Posterior vena cava (tissue), 2 donors: ENCODE measurements around the gene SLC6A1. TPM values are rescaled to one million over a fixed set of nuclear protein-coding genes. Genes with fewer than 3 reads are reported as not detected.

ENCODE experiments used
- DNase-seq: peaks from one replicate; pipeline ENCODE4 v3.0.0-alpha.2; 2020; ENCODE audit warnings: low spot score
- intact Hi-C, 2 donors: fragments of 100-400 bp; cut with DNase I; formaldehyde crosslinking; loops; one replicate each; pipeline versions ENCODE4 v1.14.1 to v1.14.2; 2022 to 2023
- total RNA-seq, 2 donors: library from RNA; stranded (reverse); fragmentation: NEBNext Ultra II Directional; extraction: Animal tissue kit (Norgen Biotek cat#: 25700); gene quantifications; one replicate each; pipeline ENCODE4 v1.2.1, GENCODE V29; 2021
- donor health status: DM: yes; HTN: yes; CAD: no.
- donor health status: DM: yes; HTN: yes; CAD: no.

Gene SLC6A1
- total RNA-seq, 2 donors from 2014 or later: 1.2 to 1.3 TPM

DNA sequence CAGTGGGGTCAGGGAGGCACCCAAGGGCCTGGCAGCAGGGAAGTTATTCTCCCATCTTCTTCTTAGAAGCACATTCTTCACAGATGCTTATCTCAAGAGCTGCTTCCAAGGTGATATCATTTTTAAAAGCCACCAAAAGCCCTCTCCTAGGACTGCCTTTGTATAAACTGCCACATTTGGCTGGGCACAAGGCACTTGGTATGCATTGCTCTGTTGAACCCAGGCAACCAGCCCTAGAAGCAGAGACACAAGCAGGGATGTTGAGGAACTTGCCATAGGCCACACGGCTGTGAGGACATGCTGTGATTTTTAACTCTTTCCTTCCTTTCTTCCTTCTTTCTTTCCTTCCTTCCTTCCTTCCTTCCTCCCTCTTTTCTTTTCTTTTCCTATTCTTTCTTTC, 7.4 kb upstream of the SLC6A1 start:
- no peak for DNase-seq
- intact Hi-C loops: no loop called here

DNA sequence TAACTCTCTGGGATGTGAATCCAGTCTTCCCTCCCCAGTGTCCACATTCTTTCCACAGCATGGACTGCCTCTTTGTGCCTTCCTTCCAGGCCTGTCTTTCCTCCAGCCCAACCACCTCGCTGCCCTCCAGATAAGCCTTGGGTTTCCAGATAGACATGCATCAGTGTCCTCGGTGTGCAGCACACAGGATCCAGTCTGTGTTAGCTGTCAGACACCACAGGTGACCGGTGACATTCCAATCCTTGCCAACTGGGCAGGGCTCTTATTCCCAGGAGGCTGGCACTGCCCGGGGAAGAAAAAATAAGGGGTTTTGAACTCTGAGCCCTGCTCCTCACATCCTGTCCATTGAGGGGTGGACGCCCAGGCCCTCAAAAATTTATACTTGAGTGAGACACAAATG, 6.0 kb upstream of the SLC6A1 start:
- intact Hi-C loops: no loop called here
- no peak for DNase-seq

DNA sequence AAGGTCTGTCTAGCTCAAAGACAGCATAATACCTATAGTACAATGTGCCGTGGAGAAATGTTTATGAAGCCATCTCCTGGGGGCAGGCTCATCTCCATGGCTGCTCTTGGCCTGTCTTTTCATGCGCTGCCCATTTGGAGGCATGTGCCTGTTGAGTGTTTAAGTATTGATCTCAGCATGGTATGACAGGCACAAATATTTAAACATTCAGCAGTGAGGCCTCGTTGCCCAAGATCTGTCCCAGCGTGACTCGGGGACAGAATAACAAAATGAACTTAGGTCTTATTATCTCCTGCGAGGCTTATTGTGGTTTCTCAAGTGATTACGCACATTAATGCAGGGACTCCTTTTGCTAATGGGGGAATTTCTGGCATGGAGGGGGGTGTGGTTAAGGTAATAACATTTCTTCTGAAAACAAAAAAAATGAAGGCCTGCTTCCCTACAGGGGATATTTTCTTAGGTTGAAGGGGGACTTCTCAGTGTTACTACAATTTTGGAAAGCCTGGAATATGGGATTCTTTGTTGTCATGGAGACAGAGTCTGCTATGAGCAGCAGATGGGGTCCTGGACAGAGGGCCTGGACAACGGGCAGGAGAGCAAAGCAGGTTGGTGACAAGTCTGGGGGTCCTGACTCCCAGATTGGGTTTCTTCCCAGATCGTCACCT, 4.4 kb upstream of the SLC6A1 start:
- DNase-seq: no peak
- intact Hi-C loops: no loop called here

DNA sequence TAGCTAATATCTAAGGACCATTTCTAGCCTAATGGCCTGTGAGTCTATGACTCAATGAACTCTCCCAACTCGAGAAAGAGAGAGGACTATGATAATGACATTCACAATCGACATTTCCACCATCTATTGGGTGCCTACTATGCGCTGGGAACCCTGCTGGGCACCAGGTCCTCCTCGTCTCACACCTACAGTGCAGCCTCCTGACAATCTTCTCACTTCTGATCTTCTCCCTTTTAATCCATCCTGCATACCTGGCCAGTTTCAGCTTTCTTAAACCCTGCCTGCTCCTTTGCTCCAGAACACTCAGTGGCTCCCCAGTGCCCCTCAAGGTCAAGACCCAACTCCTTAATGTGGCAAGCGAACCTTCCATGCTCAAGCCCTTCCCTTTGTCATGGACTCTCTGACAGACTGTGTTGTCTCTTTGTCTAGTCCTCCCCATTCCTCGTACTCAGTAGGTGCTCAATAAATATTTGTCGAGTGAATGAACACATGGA, 3.5 kb upstream of the SLC6A1 start:
- intact Hi-C loops: no loop called here

DNA sequence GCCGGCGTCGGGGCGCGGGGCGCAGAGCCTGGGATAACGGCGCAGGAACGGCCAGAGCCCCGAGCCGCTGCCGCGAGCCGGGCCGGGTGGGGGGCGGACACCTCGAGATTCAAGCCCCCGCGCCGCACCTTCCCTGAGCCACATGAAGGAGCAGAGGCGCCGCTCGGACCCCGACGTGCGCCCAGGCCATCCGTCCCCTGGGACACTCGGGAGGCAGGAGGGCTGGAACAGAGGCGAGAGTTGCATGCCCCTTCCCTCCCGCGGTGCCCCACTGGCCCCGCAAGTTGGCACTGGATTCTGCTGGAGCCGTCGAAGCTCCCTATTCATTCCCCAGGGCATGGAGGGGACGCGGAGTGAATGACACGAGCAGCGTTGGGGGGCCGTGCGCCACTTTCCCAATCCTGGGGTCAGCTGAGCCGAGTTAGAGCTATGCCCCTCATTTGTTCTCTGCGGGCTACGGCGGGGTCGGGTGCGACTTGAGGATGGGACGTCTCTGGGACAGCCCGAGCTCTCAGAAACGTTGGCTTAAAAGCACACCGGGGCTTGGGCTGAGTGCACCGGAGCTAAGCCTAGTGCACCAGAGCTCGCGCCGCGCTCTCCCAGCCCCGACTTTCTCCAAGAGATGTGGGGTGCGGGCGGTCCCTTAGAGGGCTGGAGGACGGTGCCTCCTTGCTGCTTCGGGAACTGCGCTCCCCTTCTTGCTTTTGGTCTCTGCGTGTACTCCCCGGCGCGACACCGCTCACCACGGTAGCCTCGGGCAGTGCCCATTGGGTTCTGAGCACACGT, 588 bp downstream of the SLC6A1 start:
- intact Hi-C loops: loop anchor here in 1 of 2 donors (5.0 kb wide), 1 partner anchor 196 kb away; no protein-coding TSS in a partner anchor

More for the DNA sequence above, 3.5 kb upstream of the SLC6A1 start:
- DNase-seq: no peak

DNA sequence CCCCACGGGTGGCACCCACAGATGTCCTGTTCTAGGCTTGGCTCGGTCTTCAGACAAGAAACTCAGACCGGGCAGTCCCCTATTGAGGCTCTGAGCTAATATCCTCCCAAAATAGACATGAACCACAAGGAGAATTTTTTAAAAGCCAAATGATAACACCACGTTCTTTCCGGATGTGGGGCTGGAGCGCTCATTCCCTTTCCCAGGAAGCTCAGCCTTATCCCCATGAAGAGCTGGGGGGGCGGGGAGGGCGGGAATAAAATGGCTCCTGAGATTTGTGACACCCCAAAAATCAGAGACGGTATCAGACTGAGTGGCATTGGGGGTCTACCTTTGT, 1.1 kb downstream of the SLC6A1 start:
- intact Hi-C loops: loop anchor here in 1 of 2 donors (5.0 kb wide), 1 partner anchor 196 kb away; no protein-coding TSS in a partner anchor
- no peak for DNase-seq

More for the DNA sequence above, 588 bp downstream of the SLC6A1 start:
- no peak for DNase-seq

DNA sequence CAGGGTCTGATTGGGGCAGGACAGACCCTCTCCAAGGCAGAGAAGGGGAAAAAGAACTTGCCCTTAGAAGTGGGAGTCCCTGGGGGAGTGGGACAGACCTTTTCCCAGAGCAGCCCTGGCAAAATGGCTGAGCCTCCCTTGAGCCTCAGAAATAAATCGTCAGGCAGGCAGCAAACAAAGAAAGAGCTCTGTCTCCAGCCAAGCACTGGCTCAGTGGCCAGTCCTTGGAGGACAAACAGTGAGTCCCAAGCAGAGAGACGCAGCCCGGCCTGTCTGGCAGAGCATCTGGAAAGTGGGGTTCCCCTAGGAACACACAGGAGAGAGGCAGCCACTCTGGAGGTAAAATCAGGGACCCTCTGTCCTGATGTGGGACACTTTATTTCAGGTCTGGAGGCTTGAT, 1.8 kb downstream of the SLC6A1 start:
- intact Hi-C loops: loop anchor here in 1 of 2 donors (5.0 kb wide), 1 partner anchor 197 kb away; no protein-coding TSS in a partner anchor
- DNase-seq: no peak

DNA sequence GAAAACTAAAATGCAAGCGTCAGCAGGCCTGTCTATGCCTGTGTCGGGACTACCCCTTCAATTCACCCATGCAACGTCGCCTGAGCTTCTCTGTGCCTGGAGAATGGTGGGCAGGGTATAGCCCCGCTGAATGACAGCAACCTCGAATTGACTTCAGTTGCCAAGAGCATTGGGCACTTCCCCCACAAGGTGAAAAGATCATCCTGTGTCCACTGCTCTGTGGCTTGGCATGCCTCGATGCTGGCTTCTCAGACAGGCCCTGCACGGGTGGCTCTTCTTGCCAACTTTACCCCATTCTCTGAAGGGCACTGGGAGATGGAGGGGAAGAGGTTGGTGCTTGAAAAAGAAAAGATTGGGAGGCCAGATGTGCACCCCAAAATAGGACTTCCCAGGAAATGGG, 3.3 kb downstream of the SLC6A1 start:
- intact Hi-C loops: no loop called here
- no peak for DNase-seq

DNA sequence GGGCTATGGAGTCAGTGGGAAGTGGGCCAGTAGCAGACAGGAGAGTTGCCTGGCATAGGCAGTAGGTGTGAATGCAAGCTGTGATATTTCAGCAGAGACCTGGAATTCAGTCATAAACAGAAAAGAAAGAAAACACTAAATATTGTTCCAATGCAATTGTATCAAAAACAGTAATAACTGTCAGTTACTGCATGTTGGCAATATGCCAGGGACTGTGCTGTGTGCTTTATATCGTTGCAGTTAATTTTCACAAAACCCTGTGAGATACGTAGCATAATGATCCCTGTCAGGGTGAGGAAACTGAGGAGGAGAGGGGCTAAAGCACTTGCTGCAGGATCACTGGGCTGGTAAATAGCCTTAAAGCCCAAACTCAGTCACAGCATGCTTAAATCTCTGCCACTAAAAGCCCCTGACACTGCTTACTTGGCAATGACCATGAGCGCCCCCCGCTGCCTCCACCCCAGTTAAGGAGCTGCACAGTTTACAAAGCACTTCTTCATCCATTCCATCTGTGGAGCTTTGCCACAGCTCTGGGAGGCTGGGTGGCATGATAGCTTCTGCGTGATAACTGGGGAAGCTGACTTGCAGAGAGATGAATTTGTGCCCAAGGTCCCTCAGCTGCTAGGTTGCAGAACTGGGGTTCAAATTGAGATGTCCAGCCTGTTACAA, 3.9 kb downstream of the SLC6A1 start:
- intact Hi-C loops: no loop called here
- no peak for DNase-seq

DNA sequence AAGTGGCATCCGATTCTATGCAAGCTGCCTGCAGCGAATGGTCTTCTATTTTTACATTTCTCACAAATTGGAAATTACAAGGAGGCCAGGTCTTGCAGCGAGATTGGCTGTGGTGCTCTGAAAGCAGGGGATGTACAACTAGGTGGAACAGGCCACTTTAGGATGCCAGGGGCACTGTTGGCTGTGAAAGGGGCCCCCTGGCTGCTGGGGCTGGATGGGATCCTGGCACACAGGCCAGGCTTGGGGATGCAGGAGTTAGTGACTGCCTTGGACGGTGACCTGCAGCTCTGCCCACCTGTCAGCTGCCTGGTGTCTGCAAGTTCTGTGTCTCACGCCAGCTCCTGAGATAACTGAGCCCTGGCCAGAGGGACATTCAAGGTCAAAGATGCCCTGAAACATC, 4.6 kb downstream of the SLC6A1 start:
- intact Hi-C loops: no loop called here
- DNase-seq: no peak

DNA sequence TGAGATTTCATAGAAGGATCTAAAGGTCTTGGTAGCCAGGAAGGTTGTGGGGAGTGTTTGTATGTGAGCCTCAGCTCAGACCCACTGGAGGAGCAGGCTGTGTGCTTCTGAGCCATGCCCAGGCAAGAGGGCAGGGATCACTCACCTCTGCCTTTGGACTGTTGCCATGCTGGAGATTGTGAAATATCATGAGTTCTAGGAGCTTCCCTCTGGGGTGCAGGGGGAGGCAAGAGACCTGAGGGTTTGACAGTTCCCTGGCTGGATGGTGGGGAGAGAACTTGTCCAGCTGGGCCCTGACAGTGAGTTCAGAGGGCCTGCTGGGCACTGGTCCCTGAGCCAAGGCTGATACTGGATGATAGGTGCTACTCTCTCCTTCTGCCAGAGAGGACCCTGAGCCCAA, 6.0 kb downstream of the SLC6A1 start:
- intact Hi-C loops: no loop called here
- no peak for DNase-seq

DNA sequence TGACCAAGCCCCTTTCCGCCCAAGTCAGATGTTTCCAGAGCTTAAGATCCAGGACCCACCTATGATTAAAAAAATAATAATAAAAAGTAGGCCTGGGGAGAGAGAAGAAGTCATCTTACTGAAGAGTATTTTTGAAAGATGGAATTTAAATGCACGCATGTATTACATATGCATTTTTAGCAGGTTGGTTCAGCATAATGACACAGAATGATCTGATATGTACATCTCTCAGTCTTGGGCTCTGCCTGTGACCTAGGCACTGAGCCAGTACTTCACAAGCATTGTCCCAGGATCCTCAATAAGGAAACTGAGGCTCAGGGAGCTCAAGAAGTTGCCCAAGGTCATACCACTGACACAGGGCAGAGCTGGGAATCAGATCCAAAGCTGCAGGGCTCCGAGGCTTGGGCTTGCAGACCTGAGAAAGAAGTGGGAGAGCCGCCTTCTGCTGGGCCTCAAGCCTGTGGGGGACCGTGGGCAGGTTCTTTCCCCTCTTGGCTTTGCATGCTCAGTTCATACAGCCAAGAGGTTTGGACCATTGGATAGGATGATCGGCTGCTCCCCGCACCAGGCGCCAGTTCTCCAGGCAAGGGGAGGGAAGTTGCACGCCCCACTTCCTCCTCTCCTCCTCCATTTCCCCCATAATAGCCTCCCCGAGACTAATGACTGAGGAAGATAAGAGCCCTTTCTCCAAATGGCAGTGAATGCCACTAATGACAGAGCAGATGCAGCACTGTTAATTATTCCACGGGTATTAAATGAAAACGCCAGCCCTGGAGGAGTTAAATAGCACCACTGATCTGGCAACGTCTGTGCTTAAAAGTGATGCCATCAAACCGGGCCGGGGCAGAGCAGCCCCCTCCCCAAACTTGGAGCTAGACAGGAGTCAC, 6.9 kb downstream of the SLC6A1 start:
- no peak for DNase-seq
- intact Hi-C loops: no loop called here

DNA sequence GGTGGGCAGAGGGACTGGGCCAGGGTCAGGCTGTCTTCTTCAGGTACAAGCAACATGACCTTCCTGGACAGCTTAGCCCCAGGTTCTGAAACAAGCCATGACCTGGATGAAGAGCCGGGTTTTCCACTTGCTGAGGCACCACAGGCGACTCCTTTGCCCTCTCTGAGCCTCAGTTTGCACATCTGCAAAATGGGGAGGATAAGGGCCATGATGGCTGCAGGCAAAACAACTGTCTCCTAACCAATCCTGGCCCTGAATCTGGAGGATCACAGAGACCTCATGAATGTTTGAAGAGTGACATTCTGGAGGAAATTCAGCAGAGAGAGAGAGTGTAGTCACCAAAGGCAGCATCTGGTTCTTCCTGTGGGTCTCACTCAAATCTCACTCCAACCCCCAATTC, 8.0 kb downstream of the SLC6A1 start:
- intact Hi-C loops: no loop called here
- DNase-seq: no peak

DNA sequence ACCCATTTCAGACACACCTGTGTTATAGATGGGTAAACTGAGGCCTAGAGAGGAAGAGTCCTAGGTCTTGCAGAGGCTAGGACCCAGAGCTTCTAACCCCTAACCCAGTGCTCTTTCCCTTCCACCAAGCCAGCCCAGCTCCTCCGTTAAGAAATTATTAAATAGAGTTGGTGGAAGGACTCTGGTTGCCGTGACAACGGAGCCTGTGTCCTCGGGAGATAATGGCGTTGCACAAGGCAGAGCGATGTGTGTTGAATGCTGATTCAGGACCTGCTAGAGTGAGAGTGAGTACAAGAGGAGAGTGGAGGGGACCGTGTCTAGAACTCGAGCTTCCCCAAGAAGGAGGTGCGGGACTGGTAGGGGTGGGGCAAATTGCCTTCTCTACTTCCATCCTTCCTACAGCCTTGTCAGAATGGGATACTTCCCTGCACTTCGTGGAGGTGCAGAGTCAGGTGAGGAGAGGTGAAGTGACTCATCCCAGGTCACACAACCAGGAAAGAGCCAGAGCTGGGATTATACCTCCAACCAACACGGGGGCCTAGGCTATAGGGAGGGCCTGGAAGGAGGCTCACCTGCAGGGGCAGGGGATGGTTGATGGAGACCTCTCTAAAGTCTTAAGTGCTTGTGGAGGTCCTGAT, 8.6 kb downstream of the SLC6A1 start:
- intact Hi-C loops: no loop called here
- no peak for DNase-seq

DNA sequence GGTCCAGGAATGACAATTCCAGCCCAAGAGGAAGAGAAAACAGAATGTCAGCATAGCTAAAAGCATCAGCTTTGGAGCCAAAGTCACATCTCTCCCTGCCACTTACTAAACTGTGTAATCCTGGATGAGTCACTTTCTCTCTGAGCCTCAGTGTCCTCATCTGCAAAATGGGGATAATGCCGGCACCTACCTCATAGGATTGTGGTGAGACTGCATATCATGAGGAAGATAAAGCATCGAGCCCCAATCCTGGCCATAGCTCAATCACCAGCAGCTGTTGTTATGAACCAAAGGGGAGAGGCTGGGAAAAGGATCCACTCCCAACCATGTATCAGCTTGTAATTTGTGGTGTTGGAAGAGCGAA, 9.1 kb downstream of the SLC6A1 start:
- intact Hi-C loops: no loop called here
- DNase-seq: no peak

DNA sequence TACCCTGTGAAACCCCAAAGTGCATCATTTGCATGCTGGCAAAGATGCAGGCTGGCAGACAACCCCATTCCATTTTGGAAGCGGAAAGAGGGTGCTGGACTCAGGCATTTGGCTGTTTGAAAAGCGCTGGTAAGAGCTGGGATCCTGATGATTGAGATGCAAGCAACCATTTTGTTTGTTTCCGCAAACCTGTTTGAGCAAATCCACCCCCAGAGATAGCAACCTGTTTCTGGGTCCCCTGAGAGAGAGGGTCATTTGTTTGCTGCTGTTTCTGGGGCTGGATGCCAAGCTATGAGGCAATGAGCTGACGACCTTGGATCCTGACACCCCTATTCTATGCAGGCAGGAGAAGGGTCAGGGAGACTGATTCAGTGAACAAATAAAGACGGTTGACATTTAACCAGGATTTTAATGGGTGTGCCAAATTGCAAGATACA, 9.8 kb downstream of the SLC6A1 start:
- DNase-seq: no peak
- intact Hi-C loops: no loop called here

DNA sequence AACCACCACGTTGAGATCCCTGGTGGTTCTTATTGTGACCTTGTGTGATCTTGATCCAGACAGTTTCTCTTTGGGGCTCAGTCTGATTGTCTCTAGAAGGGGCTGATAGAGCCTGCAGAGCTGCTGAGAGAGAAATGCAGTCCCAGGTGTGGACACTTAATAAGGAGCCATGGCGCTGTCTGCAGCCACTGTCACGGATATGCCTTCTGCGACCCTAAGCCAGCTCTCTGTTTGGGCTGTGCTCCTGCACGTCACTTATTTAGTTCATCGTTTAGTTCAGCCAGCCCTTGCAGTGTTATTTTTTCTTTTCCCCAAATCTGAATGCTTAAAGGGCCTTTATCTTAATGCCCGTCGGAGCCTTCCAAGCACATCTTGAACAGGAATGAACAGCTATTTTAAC, 12.0 kb downstream of the SLC6A1 start:
- intact Hi-C loops: no loop called here
- no peak for DNase-seq

DNA sequence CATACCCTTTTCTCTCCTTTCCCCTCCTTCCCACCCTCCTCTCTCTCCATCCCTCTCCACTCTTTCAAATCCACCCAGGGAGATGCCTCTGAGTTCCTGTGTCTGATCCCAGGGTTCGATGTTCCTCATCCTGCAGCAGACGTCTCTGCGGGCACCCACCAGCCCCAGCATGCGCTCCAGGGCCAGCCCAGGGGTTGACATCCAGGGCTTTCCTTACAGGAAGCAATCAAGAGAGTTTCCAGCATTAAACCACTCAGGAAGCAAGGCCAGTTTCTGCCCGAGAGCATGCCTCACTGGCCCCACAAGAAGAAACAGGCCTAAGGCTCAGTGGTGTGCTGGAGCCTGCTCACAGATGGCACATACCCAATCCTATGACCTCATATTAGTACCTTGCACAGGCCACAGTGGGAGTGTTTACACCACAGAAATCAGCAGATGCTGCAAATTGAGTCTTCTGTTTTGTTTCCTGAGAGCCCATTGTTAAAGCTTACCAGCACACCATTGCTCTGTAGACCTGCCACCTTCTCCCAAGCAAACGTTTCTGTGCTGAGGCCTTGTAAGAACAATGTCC, 13.2 kb downstream of the SLC6A1 start:
- no peak for DNase-seq
- intact Hi-C loops: no loop called here
